C4-2B (cell line): ENCODE results near the gene GGN.
A peak's percentile ranks its signal among the peaks of the same experiment; 100 is the strongest.
"Not testable (repeated sequence)": the region's sequence is repeated elsewhere in the genome, so short reads cannot be mapped to it uniquely, and the experiment has no call there.

Experiments
- H3K27ac ChIP-seq: fragments of 450-650 bp; 2 replicates; pipeline ENCODE4 v1.5.1; 2017
- ZFX ChIP-seq: fragments of 450-650 bp; IDR thresholded peaks from 2 replicates; pipeline ENCODE4 v1.6.1; 2017
- TF ChIP-seq, protein P1 (sequence below): fragments of 450-650 bp; conservative IDR thresholded peaks from 2 replicates; pipeline ENCODE4 v1.5.1; 2017; ENCODE audit warnings: mild to moderate bottlenecking

GGN gene

DNA sequence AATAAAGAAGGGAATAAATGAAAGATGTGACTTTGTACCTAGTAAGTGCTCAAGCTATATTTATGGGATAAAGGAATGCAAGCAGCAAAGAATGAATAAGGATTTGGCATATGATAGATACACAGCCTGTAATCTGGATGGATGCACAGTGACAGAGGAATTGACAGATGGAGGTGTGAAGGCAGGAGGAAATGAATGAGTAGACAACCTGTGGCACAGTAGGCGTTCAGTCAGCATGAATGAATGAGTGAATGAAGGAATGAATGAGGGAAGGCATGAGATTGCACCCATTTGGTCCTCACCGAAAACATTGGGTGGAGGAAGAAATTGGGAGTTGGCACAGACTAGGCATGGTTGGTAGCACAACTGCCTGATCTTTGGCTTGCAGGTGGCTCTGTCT lies 18.2 kb downstream of the GGN start:
- no peak overlapping the region for H3K27ac ChIP-seq
- TF ChIP-seq ZFX: no peak
- TF ChIP-seq, protein P1, sequence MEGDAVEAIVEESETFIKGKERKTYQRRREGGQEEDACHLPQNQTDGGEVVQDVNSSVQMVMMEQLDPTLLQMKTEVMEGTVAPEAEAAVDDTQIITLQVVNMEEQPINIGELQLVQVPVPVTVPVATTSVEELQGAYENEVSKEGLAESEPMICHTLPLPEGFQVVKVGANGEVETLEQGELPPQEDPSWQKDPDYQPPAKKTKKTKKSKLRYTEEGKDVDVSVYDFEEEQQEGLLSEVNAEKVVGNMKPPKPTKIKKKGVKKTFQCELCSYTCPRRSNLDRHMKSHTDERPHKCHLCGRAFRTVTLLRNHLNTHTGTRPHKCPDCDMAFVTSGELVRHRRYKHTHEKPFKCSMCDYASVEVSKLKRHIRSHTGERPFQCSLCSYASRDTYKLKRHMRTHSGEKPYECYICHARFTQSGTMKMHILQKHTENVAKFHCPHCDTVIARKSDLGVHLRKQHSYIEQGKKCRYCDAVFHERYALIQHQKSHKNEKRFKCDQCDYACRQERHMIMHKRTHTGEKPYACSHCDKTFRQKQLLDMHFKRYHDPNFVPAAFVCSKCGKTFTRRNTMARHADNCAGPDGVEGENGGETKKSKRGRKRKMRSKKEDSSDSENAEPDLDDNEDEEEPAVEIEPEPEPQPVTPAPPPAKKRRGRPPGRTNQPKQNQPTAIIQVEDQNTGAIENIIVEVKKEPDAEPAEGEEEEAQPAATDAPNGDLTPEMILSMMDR: no peak

DNA sequence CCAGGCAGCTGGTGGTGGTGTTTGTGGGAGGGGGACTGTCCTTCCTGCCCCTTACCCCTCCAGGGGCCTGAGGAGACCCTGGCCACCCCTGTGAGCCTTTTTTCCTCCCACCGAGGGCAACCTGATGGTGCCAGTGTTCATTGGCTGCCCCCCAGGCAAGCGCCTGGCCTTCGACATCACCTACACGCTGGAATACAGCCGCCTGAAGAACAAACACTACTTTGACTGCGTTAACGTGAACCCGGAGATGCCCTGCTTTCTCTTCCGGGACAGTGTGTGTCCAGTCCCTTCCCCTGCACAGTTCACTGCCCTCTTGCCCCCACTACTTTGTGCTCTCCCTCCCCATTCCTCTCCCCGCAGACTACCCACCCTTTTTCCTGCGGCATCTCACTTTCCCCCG lies 20.8 kb downstream of the GGN start:
- no peak overlapping the region for H3K27ac ChIP-seq
- TF ChIP-seq ZFX: no peak
- TF ChIP-seq, protein P1: no peak

DNA sequence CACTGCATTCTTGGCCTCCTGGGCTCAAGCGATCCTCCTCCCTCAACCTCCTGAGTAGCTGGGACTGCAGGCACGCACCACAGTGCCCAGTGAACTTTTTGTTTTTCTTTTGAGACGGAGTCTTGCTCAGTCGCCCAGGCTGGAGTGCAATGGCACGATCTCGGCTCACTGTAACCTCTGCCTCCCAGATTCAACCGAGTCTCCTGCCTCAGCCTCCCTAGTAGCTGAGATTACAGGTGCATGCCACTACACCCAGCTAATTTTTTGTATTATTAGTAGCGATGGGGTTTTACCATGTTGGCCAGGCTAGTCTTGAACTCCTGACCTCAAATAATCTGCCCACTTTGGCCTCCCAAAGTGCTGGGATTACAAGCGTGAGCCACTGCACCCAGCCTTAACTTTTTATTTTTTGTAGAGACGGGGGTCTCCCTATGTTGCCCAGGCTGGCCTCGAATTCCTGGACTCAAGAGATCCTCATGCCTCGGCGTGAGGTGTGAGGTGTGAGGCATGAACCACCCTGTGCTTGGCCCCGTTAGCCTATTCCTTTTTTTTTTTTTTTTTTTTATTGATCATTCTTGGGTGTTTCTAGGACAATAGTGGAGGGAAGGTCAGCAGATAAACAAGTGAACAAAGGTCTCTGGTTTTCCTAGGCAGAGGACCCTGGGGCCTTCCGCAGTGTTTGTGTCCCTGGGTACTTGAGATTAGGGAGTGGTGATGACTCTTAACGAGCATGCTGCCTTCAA lies 24.7 kb downstream of the GGN start:
- not testable (repeated sequence) for H3K27ac ChIP-seq

DNA sequence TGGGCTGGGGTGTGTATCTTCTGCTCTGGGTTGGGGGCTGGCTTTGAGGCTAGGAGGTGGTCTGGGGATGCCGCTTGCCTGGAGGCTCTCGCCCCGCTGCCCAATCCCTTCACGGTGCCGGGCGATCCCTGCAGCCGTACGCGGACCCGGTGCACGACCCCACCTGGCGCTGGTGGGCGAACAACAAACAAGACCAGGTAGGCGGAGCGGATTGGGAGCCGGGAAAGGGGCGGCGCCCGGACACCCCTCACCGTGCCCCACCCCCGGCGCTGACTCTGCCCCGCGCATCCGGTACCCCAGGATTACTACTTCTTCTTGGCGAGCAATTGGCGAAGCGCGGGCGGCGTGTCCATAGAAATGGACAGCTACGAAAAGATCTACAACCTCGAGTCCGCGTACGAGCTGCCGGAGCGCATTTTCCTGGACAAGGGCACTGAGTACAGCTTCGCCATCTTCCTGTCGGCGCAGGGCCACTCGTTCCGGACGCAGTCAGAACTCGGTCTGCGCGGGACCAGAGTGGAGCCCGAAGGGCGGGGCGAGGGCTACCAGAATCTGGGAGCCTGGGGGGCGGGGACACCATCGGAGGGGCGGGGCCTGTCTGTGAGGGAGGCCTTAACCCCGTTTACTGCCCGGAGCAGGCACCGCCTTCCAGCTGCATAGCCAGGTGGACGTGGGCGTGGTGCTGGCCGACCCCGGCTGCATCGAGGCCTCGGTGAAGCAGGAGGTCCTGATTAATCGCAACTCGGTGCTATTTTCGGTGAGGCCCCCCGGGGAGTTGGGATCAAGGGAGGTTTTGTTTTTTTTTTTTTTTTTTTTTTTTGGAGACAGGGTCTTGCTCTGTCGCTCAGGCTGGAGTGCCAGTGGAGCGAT lies 25.5 kb downstream of the GGN start:
- H3K27ac ChIP-seq: peak overlapping the region; percentile 62
- TF ChIP-seq ZFX: no peak
- TF ChIP-seq, protein P1: no peak

DNA sequence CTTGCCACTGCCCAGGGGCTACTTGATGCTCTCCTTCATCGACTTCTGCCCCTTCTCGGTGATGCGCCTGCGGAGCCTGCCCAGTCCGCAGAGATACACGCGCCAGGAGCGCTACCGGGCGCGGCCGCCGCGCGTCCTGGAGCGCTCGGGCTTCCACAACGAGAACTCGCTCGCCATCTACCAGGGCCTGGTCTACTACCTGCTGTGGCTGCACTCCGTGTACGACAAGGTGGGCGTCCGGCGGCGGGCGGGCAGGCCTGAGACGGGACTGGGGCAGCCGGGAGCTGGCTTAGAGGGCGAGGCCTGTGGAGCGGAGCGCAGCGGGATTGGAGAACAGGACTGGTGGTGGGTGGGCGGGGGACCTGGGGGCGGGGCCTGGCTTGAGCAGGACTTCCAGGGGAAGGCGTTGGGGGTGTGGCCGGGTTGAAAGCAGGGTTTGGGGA lies 26.2 kb downstream of the GGN start:
- no peak for TF ChIP-seq ZFX
- TF ChIP-seq, protein P1: no peak
- H3K27ac ChIP-seq: peak overlapping the region; percentile 62

DNA sequence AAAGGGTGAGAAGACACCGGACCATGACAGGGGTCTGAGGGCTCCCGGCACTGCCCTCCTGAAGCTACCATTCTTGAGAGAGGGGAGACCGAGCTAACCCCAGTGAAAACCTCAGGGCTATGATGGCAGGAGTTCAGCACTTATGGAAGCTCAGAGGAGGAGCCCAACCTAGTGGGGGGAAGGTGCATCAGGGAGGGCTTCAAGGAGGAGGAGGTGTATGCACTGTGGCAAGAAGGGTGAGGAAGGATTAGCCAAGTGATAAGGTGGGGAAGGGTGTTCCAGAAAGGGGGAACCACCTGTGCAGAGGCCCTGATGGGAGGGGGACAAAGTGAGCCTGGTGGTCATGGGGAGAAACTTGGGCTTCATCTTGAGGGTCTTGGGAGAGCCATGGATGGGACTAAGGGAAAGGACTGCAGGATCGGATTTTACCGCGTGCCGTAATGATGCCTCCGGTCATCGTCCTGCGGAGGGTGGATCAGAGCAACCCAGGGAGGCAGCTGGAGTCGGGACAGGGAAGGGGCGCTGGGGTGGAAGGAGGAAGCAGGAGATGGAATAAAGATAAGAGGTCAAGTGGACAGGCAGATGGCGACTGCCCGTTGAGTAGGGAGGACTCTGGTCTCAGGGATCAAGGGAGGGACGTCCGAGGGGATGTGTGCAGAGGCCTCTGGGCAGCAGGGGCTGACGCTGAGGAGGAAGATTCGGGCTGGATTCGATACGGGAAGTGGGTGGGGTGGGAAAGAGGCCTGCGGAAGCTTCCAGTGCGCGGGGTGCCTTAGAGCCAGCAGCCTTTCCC lies 26.8 kb downstream of the GGN start:
- no peak overlapping the region; the same call in 1 of the 2 replicates for H3K27ac ChIP-seq
- TF ChIP-seq ZFX: no peak
- TF ChIP-seq, protein P1: no peak

DNA sequence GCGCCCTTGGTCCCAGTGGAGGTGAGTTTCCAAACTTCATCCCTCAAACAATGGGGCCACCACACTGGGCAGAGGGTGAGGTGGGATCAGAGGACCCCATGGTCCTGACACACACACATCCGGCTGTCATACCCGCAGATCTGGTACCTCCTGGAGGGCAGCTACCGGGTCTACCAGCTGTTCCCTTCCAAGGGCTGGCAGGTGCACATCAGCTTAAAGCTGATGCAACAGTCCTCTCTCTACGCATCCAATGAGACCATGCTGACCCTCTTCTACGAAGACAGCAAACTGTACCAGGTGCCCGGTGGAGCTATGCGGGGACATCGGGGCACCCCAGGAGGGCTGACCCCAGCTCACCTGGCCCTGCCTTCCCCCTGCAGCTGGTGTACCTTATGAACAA lies 27.5 kb downstream of the GGN start:
- no peak for TF ChIP-seq ZFX
- TF ChIP-seq, protein P1: no peak
- no peak overlapping the region for H3K27ac ChIP-seq
